NCI-H82 treated with DMSO at 0.1 percent for 48 hours (cell line): ENCODE results near the gene ASAP2.

Experiments
- DNase-seq: peaks from one replicate; lab custom pipeline; 2025; ENCODE audit not compliant: unreplicated experiment; lab: John Stamatoyannopoulos, UW

Gene ASAP2

DNA sequence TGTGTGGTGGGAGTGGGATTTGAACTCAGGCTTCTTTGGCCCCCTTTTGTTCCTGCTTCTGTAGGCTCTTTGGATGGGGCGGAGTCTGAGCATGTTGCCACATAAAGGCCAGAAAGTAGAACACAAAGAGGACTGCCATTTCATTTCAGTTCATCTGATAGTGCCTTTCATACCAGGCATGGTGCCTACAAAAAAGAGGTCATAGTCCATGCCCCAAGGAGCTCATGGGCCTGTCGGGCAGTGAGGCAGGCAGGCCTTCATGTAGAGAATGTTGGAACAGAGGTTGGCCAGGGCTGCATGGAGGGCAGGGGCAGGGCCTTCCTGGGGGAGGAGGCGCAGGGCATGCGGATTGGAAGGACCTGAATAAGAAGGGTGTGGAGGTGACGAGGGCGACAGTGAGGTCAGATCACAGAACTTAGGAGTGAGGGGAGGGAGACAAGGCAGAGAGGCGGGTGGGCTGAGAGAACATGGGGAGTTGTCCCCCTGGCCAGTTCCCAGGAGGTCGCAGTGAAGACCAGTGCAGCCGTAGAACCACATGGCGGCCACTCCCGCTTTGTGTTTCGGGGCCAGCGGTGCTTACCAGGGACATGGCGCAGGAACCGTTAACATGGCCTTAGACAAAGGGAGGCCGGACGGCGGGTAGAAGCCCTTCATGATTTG is 167.6 kb downstream of the ASAP2 start:
- no peak for DNase-seq

DNA sequence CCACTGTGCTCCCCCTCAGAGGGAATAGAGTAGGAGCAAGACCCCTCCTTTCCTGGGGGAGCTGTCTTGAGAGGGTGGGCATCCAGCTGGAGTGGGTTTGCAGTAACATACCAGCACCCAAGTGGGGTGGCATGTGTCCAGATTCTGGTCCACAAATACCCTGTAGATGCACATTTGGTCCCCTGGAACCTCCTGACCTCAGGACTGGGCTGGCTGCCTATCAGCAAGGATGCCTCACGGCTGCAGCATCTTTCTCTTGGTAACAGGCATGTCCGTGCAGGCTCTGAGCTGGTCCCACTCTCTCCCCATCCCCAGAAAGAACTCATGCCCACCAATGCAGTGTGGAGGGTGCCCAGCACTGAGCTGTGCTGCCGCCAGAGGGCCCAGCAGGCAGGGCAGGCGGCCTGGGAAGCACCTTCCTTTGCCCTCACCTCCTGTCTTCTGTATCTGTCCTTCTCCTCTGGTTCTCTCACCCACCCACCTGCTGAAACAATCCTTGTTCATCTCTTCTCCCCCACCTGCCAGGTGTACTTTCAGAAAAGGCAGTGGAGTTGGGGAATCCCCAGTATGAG is 169.3 kb downstream of the ASAP2 start:
- DNase-seq, result no peak

- DNase-seq, result no peak
These were observed 171.0 kb downstream of the ASAP2 start for GRCh38 chr2:9377461-9378097.

GRCh38 chr2:9378433-9379390 is 172.1 kb downstream of the ASAP2 start:
- peak; percentile 19 for DNase-seq

GRCh38 chr2:9379391-9379755 is 172.8 kb downstream of the ASAP2 start:
- DNase-seq, result no peak

- peak; percentile 62 for DNase-seq
These were observed 174.4 kb downstream of the ASAP2 start for GRCh38 chr2:9380702-9381628.

GRCh38 chr2:9382604-9383235 is 176.1 kb downstream of the ASAP2 start:
- DNase-seq, result no peak

GRCh38 chr2:9384521-9384920 is 177.9 kb downstream of the ASAP2 start:
- DNase-seq, result no peak

DNA sequence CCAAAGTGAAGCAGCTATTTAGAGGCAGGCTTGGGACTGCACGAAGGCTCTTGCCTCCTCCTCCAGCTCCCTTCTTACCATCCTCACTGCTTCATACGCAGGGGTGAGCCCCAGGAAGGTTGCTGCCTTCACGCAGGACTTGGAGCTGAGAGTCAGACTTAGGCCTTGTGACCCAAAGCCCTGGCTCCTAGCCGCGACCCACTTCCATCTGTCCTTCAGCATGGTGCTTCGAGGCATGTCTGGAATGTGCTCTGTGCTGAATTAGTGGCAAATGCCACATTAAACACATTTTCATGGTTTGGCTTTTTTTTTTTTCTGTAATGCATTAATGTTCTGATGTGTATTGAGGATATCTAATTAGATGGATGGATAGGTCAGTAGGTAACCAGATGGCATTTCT is 179.2 kb downstream of the ASAP2 start:
- DNase-seq, result no peak

DNA sequence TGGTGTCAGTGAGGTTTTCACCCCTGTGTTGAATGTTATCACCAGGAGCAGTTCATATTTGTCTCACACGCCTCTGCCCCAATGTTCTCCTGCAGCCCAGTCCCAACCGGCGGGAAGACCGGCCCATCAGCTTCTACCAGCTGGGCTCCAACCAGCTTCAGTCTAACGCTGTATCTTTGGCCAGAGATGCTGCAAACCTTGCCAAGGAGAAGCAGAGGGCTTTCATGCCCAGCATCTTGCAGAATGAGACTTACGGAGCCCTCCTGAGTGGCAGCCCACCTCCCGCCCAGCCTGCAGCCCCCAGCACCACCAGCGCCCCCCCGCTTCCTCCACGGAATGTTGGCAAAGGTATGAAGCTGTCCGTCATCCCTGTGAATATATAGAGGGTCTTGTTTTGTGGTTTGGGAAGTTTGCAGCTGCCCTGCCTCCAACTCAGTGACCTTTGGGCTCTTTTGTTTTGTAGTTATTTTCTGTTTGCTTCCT is 181.6 kb downstream of the ASAP2 start:
- no peak for DNase-seq

- no peak for DNase-seq
These were observed 182.6 kb downstream of the ASAP2 start for GRCh38 chr2:9388950-9389911.

DNA sequence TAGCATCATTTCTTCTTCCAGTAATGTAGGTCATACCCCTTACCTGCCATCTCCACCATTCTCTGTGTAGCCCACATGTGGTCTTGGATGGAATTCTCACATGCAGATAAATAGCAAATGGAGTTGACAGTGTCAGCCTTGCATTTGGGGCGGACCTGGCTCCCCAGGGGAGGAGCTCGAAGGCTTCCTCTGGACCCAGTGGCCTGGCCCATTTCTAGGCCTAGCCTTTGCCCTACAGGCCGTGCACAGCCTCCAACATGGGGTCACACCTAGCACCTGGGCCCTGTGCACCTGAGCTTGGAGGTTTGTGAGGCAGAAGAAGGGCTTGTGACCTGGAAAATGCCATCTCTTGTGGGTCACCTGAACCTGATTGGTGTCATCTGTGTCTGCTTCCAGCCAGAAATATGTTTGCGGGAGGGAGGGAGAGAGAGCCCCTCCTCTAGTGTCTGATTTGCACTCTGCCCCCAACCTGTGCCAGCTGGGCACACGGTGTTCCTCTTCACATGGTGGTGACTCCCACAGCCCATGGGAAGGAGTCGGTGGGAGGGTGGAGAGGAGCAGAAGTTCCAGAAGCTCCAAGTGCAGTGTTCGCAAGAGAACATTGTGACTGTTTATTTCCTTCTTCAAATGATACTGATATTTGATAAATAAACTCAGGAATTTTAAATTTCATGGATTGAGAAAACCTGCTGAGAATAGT is 183.7 kb downstream of the ASAP2 start:
- no peak for DNase-seq

DNA sequence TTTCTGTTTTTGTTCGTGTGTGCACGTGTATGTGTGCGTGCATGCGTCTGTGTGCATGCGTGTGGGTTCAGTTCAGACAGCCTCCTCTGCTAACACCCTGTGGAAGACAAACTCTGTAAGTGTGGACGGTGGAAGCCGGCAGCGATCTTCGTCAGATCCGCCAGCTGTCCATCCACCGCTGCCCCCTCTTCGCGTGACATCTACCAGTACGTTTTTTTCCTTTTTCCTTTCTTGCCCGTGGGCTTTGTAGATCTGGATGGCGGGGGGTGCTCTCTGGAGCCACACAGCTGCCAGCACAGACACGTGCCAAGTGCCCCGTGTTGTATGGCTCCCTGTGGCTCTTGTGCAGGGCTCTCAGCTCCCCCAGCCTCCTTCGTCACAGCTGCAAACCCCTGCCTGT is 184.4 kb downstream of the ASAP2 start:
- DNase-seq, result no peak

DNA sequence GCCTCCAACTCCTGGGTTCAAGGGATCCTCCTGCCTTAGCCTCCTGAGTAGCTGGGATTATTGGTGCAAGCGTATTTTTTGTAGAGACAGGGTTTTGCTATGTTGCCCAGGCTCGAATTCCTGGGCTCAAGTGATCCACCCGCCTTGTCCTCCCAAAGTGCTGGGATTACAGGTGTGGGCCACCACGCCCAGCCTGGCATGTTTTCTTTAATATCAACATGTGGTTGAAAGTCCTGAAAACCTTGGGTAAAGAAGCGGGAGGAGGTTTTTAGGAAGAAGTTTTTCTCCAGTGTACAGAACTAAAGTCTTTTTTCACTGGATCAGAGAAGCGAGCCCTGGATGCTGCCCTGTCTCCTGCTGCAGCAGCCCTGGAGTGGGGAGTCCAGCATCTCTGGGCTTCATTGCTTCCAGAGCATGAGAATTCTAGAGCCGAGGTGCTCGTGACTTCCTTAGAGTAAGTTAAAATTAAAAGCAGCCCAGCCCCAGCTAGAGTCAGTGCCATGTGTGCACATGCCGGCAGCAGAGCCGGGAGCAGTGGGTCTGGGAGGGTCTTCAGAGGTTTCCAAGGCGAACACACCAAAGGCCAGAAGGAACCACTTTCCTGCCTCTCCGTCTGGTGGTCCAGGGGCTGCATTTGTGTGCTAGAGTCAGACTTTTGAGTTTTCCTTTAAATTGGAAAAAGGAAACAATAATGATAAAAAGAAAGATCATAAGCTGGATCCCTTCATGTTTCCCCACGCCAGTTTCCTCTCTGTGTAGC is 185.5 kb downstream of the ASAP2 start:
- no peak for DNase-seq

DNA sequence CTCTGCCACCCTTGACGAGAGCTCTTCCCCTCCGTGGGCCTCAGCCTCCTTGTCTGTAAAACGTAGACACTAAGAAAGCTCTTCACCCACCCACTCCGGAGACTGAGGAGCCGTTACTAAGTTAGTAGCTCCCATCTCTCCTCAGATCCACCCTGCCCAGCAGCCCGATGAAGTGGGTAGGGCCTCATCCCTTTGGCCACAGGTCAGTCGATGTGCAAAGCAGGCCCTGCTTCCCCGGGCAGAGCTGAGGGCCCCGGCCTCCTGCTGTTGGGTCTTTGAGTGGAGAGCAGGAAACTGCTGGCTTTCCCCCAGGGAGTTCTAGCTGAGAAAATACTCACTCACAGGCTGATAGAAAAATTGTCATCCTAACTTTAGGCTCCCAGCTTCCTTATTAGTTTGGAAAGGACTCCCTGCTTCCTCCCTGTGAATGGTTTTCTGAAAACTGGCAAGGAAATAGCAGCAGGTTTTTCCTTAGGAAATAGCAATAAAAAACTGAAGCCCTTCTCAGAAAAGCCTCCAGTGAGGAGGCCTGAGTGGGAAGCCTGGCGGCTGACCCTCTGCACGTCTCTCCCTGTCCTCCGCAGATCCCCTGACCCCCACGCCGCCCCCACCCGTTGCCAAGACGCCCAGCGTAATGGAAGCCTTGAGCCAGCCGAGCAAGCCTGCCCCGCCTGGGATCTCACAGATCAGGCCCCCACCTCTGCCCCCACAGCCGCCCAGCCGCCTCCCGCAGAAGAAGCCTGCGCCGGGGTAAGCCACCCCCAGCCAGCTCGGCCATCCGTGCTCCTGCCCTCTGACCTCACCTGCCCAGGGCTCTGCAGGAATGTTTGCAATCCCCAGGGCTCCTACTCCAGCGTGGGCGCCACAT is 186.5 kb downstream of the ASAP2 start:
- no peak for DNase-seq

- no peak for DNase-seq
These were observed 188.2 kb downstream of the ASAP2 start for GRCh38 chr2:9394816-9395215.
